GM12891 (cell line): ENCODE data around the gene TAF11.

Experiments
- POLR2A ChIP-seq: IDR thresholded peaks from 2 replicates; pipeline ENCODE4 v1.6.1; 2011; ENCODE audit warnings: low read depth, low read length, control low read depth
- POLR2AphosphoS5 ChIP-seq: IDR thresholded peaks from 2 replicates; pipeline ENCODE4 v1.6.1; 2011; ENCODE audit warnings: low read depth, low read length, control low read depth
- SPI1 ChIP-seq: IDR thresholded peaks from 2 replicates; pipeline ENCODE4 v1.6.1; 2011; ENCODE audit warnings: low read depth, low read length, control low read depth
- TAF1 ChIP-seq: IDR thresholded peaks from 2 replicates; pipeline ENCODE4 v1.6.1; 2011; ENCODE audit warnings: low read depth, low read length, control low read depth

- no peak for TF ChIP-seq POLR2A
- no peak for TF ChIP-seq TAF1
- TF ChIP-seq POLR2AphosphoS5, result no peak
- no peak for TF ChIP-seq SPI1
These were observed 38.8 kb upstream of the TAF11 start for GRCh38 chr6:34926655-34927054.
